Activated naive CD4-positive, alpha-beta T cell treated with anti-CD3 and anti-CD28 coated beads, Interleukin-2, amount 50 U/mL, for 24 hours (primary cell): ENCODE data around the gene MRPL9.
"Not testable (repeated sequence)": the region's sequence is repeated elsewhere in the genome, so short reads cannot be mapped to it uniquely, and the experiment has no call there.

Source experiments
- H3K27ac Mint-ChIP-seq: one replicate; pipeline ENCODE4 v1.8.0; 2021; ENCODE audit warnings: mild to moderate bottlenecking, mixed read lengths
- H3K27me3 Mint-ChIP-seq: one replicate; pipeline ENCODE4 v1.8.0; 2021; ENCODE audit warnings: mixed read lengths
- H3K36me3 Mint-ChIP-seq: one replicate; pipeline ENCODE4 v1.8.0; 2021; ENCODE audit warnings: mixed read lengths
- H3K4me1 Mint-ChIP-seq: one replicate; pipeline ENCODE4 v1.8.0; 2021; ENCODE audit warnings: mixed read lengths
- H3K4me3 Mint-ChIP-seq: one replicate; pipeline ENCODE4 v1.8.0; 2021; ENCODE audit warnings: mild to moderate bottlenecking, mixed read lengths
- H3K9me3 Mint-ChIP-seq: one replicate; pipeline ENCODE4 v1.8.0; 2021; ENCODE audit warnings: mixed read lengths

Gene MRPL9

GRCh38 chr1:151799179-151800022 is 36.1 kb upstream of the MRPL9 start:
- Mint-ChIP-seq H3K4me3 (no peak overlapping the region), H3K9me3 (no peaks in the 10 kb centered on the region), H3K36me3 (peaks cover 4% of the 10 kb centered on the region), H3K27ac (no peak overlapping the region), H3K27me3 (no peaks in the 10 kb centered on the region), H3K4me1 (no peaks in the 10 kb centered on the region)

GRCh38 chr1:151798571-151798970 is 35.3 kb upstream of the MRPL9 start:
- H3K4me1 Mint-ChIP-seq, result no peaks in the 10 kb centered on the region
- H3K36me3 Mint-ChIP-seq, result peaks cover 6% of the 10 kb centered on the region
- H3K27me3 Mint-ChIP-seq, result no peaks in the 10 kb centered on the region
- H3K9me3 Mint-ChIP-seq, result no peaks in the 10 kb centered on the region
- no peak overlapping the region for H3K4me3 Mint-ChIP-seq
- no peak overlapping the region for H3K27ac Mint-ChIP-seq

- Mint-ChIP-seq H3K36me3 (peaks cover 2% of the 10 kb centered on the region), H3K4me1 (peaks cover 34% of the 10 kb centered on the region), H3K9me3 (no peaks in the 10 kb centered on the region), H3K27ac (peak overlapping the region; percentile 96), H3K27me3 (no peaks in the 10 kb centered on the region), H3K4me3 (peak overlapping the region; percentile 98)
Observed at GRCh38 chr1:151790940-151791651, 27.8 kb upstream of the MRPL9 start.

- H3K36me3 Mint-ChIP-seq, result peaks cover 2% of the 10 kb centered on the region
- no peaks in the 10 kb centered on the region for H3K9me3 Mint-ChIP-seq
- H3K4me1 Mint-ChIP-seq, result peaks cover 34% of the 10 kb centered on the region
- peak within 1 kb of the TSS; percentile 96 for H3K27ac Mint-ChIP-seq
- H3K27me3 Mint-ChIP-seq, result no peaks in the 10 kb centered on the region
- H3K4me3 Mint-ChIP-seq, result peak within 1 kb of the TSS; percentile 98
Observed at GRCh38 chr1:151790071-151790939, 27.0 kb upstream of the MRPL9 start, which contains the start of gene TDRKH. Gene TDRKH, minus strand, starts transcription at chr1:151790500. Its CDS starts 7,478 bp downstream, at chr1:151783022.

GRCh38 chr1:151787689-151788088 is 24.4 kb upstream of the MRPL9 start:
- Mint-ChIP-seq H3K4me1 (peaks cover 34% of the 10 kb centered on the region), H3K27ac (no peak overlapping the region), H3K36me3 (no peaks in the 10 kb centered on the region), H3K4me3 (no peak overlapping the region), H3K27me3 (no peaks in the 10 kb centered on the region), H3K9me3 (no peaks in the 10 kb centered on the region)

- peaks cover 3% of the 10 kb centered on the region for H3K4me1 Mint-ChIP-seq
Observed at GRCh38 chr1:151783796-151784195, 20.5 kb upstream of the MRPL9 start.

GRCh38 chr1:151782741-151783140 is 19.4 kb upstream of the MRPL9 start:
- no peaks in the 10 kb centered on the region for H3K4me1 Mint-ChIP-seq
- H3K27me3 Mint-ChIP-seq, result no peaks in the 10 kb centered on the region
- no peaks in the 10 kb centered on the region for H3K9me3 Mint-ChIP-seq
- peaks cover 14% of the 10 kb centered on the region for H3K36me3 Mint-ChIP-seq
- no peak overlapping the region for H3K4me3 Mint-ChIP-seq
- H3K27ac Mint-ChIP-seq, result no peak overlapping the region

More at GRCh38 chr1:151783796-151784195, 20.5 kb upstream of the MRPL9 start:
- Mint-ChIP-seq H3K27me3 (no peaks in the 10 kb centered on the region), H3K9me3 (no peaks in the 10 kb centered on the region), H3K36me3 (peaks cover 9% of the 10 kb centered on the region), H3K4me3 (no peak overlapping the region), H3K27ac (no peak overlapping the region)

DNA sequence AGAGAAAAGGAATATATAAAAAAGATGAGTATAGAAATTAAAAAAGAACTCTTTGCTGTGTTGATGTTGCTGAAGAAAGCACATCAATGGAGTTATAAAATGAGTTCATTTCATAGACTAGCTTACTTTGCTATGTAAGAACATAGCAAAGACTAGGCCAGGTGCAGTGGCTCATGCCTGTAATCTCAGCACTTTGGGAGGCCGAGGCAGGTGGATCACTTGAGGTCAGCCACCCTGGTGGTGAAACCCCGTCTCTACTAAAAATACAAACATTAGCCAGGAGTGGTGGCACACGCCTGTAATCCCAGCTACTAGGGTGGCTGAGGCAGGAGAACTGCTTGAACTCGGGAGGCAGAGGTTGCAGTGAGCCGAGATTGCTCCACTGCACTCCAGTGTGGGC is 18.7 kb upstream of the MRPL9 start:
- H3K4me1 Mint-ChIP-seq, H3K27me3 Mint-ChIP-seq, H3K4me3 Mint-ChIP-seq, H3K9me3 Mint-ChIP-seq, H3K27ac Mint-ChIP-seq: not testable (repeated sequence)
- H3K36me3 Mint-ChIP-seq, result peaks cover 14% of the 10 kb centered on the region

GRCh38 chr1:151780736-151781135 is 17.4 kb upstream of the MRPL9 start:
- not testable (repeated sequence) for H3K4me1 Mint-ChIP-seq, H3K9me3 Mint-ChIP-seq, H3K27me3 Mint-ChIP-seq, H3K27ac Mint-ChIP-seq, H3K4me3 Mint-ChIP-seq
- H3K36me3 Mint-ChIP-seq, result peaks cover 16% of the 10 kb centered on the region

GRCh38 chr1:151779852-151780251 is 16.6 kb upstream of the MRPL9 start:
- no peaks in the 10 kb centered on the region for H3K27me3 Mint-ChIP-seq

DNA sequence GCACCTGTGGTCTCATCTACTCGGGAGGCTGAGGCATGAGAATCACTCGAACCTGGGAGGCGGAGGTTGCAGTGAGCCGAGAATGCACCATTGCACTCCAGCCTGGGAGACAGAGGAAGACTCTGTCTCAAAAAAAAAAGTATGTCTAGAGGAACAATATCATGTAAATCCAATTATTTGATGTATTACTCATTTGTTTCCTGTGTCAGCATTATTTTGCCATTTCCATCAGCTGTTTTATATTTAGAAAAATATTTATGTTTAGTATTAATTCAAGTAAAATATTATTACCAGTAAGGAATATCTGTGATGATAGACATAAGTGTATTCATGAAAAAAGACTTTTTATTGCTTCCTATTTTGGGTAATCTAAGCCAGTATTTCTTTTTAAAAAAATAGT is 14.0 kb upstream of the MRPL9 start:
- no peak overlapping the region for H3K27ac Mint-ChIP-seq
- H3K27me3 Mint-ChIP-seq, result no peaks in the 10 kb centered on the region
- peaks cover 16% of the 10 kb centered on the region for H3K36me3 Mint-ChIP-seq
- no peak overlapping the region for H3K4me3 Mint-ChIP-seq
- no peaks in the 10 kb centered on the region for H3K4me1 Mint-ChIP-seq
- H3K9me3 Mint-ChIP-seq, result no peaks in the 10 kb centered on the region

More at GRCh38 chr1:151779852-151780251, 16.6 kb upstream of the MRPL9 start:
- peaks cover 16% of the 10 kb centered on the region for H3K36me3 Mint-ChIP-seq
- no peaks in the 10 kb centered on the region for H3K4me1 Mint-ChIP-seq
- no peak overlapping the region for H3K4me3 Mint-ChIP-seq
- no peaks in the 10 kb centered on the region for H3K9me3 Mint-ChIP-seq
- H3K27ac Mint-ChIP-seq, result no peak overlapping the region

- no peaks in the 10 kb centered on the region for H3K9me3 Mint-ChIP-seq
- H3K27me3 Mint-ChIP-seq, result no peaks in the 10 kb centered on the region
- no peak overlapping the region for H3K27ac Mint-ChIP-seq
- H3K4me1 Mint-ChIP-seq, result no peaks in the 10 kb centered on the region
- H3K36me3 Mint-ChIP-seq, result peaks cover 16% of the 10 kb centered on the region
- H3K4me3 Mint-ChIP-seq, result no peak overlapping the region
Observed at GRCh38 chr1:151776665-151777062, 13.4 kb upstream of the MRPL9 start.

- Mint-ChIP-seq H3K9me3 (no peaks in the 10 kb centered on the region), H3K27ac (no peak overlapping the region), H3K36me3 (peaks cover 12% of the 10 kb centered on the region), H3K4me1 (no peaks in the 10 kb centered on the region), H3K27me3 (no peaks in the 10 kb centered on the region), H3K4me3 (no peak overlapping the region)
Observed at GRCh38 chr1:151775894-151776664, 12.8 kb upstream of the MRPL9 start.

DNA sequence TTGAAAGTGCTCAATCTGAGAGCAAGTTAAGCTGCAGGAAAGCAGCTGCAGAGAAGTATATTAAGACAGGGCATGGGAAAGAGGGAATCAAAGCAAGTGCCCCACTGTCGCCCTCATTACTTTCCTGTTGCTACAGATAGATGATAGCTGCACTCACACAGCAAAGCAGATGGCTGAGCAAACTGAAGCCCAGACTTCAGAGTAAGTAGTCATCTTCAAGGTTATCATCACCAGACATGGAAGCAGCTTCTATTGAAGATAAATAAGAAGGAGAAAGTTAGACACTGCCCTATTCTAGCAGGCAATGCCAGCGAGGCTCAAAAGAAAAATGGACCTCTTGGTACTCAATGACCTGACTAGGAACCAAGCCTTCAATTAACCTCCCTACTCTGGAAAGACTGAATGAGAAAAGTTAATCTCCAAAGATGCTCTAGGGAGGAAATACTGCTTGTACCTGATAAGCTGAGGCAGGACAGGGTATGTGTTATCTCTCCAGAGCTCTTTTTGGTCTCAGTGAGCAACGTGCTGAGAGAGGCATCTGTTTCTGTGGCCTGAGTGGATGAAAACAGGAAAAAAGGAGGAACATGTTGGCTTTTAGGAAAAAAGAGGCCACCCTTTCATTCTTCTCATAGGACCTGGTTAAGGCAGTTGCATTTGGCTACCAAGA is 11.1 kb upstream of the MRPL9 start:
- Mint-ChIP-seq H3K4me3 (no peak overlapping the region), H3K9me3 (no peaks in the 10 kb centered on the region), H3K4me1 (no peaks in the 10 kb centered on the region), H3K36me3 (peaks cover 7% of the 10 kb centered on the region), H3K27me3 (no peaks in the 10 kb centered on the region), H3K27ac (no peak overlapping the region)
